HuH-7 (cell line): ENCODE results near the gene TRAPPC2.
"Not testable (repeated sequence)": the region's sequence is repeated elsewhere in the genome, so short reads cannot be mapped to it uniquely, and the experiment has no call there.

ENCODE experiments used
- DNase-seq: peaks from one replicate; pipeline ENCODE4 v3.0.0; 2011; ENCODE audit warnings: low spot score

TRAPPC2 gene

GRCh38 chrX:13747836-13748235, 13.4 kb upstream of the TRAPPC2 start:
- DNase-seq, result no peak

GRCh38 chrX:13742397-13743176, 8.2 kb upstream of the TRAPPC2 start:
- no peak for DNase-seq

- no peak for DNase-seq
Observed at GRCh38 chrX:13741695-13742094, 7.3 kb upstream of the TRAPPC2 start.

- no peak for DNase-seq
Observed at GRCh38 chrX:13733506-13733905, 914 bp downstream of the TRAPPC2 start.

- no peak for DNase-seq
Observed at GRCh38 chrX:13732246-13733067, 2.0 kb downstream of the TRAPPC2 start.

GRCh38 chrX:13730523-13730922, 3.9 kb downstream of the TRAPPC2 start:
- DNase-seq, result not testable (repeated sequence)

- DNase-seq, result not testable (repeated sequence)
Observed at GRCh38 chrX:13726583-13726982, 7.8 kb downstream of the TRAPPC2 start.

GRCh38 chrX:13724878-13725277, 9.5 kb downstream of the TRAPPC2 start:
- not testable (repeated sequence) for DNase-seq

GRCh38 chrX:13721819-13722519, 12.5 kb downstream of the TRAPPC2 start:
- DNase-seq, result no peak

GRCh38 chrX:13721371-13721770, 13.0 kb downstream of the TRAPPC2 start:
- no peak for DNase-seq

GRCh38 chrX:13719192-13719856, 15.1 kb downstream of the TRAPPC2 start:
- DNase-seq, result no peak

- no peak for DNase-seq
Observed at GRCh38 chrX:13717700-13718472, 16.5 kb downstream of the TRAPPC2 start.

GRCh38 chrX:13716905-13717304, 17.5 kb downstream of the TRAPPC2 start:
- no peak for DNase-seq

- DNase-seq, result no peak
Observed at GRCh38 chrX:13716455-13716854, 18.0 kb downstream of the TRAPPC2 start.

GRCh38 chrX:13711141-13711540, 23.3 kb downstream of the TRAPPC2 start:
- no peak for DNase-seq

- no peak for DNase-seq
Observed at GRCh38 chrX:13703589-13703988, 30.8 kb downstream of the TRAPPC2 start.

- DNase-seq, result no peak
Observed at GRCh38 chrX:13703135-13703534, 31.3 kb downstream of the TRAPPC2 start.

GRCh38 chrX:13702111-13702789, 32.2 kb downstream of the TRAPPC2 start:
- DNase-seq, result no peak

GRCh38 chrX:13700380-13700779, 34.0 kb downstream of the TRAPPC2 start:
- DNase-seq, result no peak

- no peak for DNase-seq
Observed at GRCh38 chrX:13699183-13699826, 35.1 kb downstream of the TRAPPC2 start.
